PC-3 (cell line): ENCODE data around the gene ACP1. TPM values are rescaled to one million over a fixed set of nuclear protein-coding genes. Genes with fewer than 3 reads are reported as not detected.
A peak's percentile ranks its signal among the peaks of the same experiment; 100 is the strongest.

ENCODE experiments used
- ATAC-seq: fragments of 200-7000 bp; cut with Tn5 transposase; 2 replicates; pipeline ENCODE4 v1.9.1; 2020; ENCODE audit warnings: mild to moderate bottlenecking, moderate library complexity
- BruUV-seq: library from RNA; stranded (reverse); fragments of 400-500 nt; replicated peaks from 2 replicates; lab custom pipeline; 2021; lab: Mats Ljungman, UMichigan
- CTCF ChIA-PET: fragments of 300-600 bp; sonication (Branson Sonifier 250); formaldehyde crosslinking; loops from one replicate; lab custom pipeline; 2022; ENCODE audit warnings: antibody characterized with exemption; lab: Charles Lee
- POLR2A ChIA-PET: fragments of 300-600 bp; sonication (Branson Sonifier 250); formaldehyde crosslinking; loops from one replicate; lab custom pipeline; 2022; ENCODE audit warnings: antibody characterized with exemption; ENCODE audit not compliant: unreplicated experiment; lab: Charles Lee
- DNase-seq: peaks from one replicate; pipeline ENCODE4 v3.0.0-alpha.2; 2015
- H2AFZ ChIP-seq: fragments of 300-600 bp; sonication (generic); 2 replicates; pipeline ENCODE4 v1.6.0; 2016; ENCODE audit warnings: antibody characterized with exemption, low read length
- H3F3A ChIP-seq: fragments of 300-600 bp; sonication (generic); one replicate; pipeline ENCODE4 v1.6.0; 2017; ENCODE audit warnings: antibody characterized with exemption, low read length, control low read depth, mild to moderate bottlenecking; ENCODE audit not compliant: unreplicated experiment
- H3K27ac ChIP-seq: fragments of 300-600 bp; sonication (generic); 2 replicates; pipeline ENCODE4 v1.5.1; 2016; ENCODE audit warnings: mild to moderate bottlenecking, low read length
- H3K27me3 ChIP-seq: fragments of 300-600 bp; sonication (generic); 2 replicates; pipeline ENCODE4 v1.6.1; 2016; ENCODE audit warnings: low read length, mixed read lengths
- H3K36me3 ChIP-seq: fragments of 300-600 bp; sonication (generic); 2 replicates; pipeline ENCODE4 v1.6.1; 2016; ENCODE audit warnings: low read depth, mixed run types, low read length, mixed read lengths
- H3K4me1 ChIP-seq: fragments of 300-600 bp; sonication (generic); 2 replicates; pipeline ENCODE4 v1.5.1; 2016; ENCODE audit warnings: low read length; ENCODE audit not compliant: insufficient read depth
- H3K4me2 ChIP-seq: fragments of 300-600 bp; sonication (generic); 2 replicates; pipeline ENCODE4 v1.6.0; 2016; ENCODE audit warnings: low read length
- H3K4me3 ChIP-seq: fragments of 300-600 bp; sonication (generic); 2 replicates; pipeline ENCODE4 v1.5.1; 2016; ENCODE audit warnings: mild to moderate bottlenecking, low read length, mixed read lengths
- H3K79me2 ChIP-seq: fragments of 300-600 bp; sonication (generic); 2 replicates; pipeline ENCODE4 v1.6.1; 2017; ENCODE audit warnings: low read length, mixed read lengths
- H3K9ac ChIP-seq: fragments of 300-600 bp; sonication (generic); 2 replicates; pipeline ENCODE4 v1.6.0; 2016; ENCODE audit warnings: mild to moderate bottlenecking, low read length
- H3K9me2 ChIP-seq: fragments of 300-600 bp; sonication (generic); replicated peaks from 2 replicates; pipeline ENCODE4 v1.6.1; 2016; ENCODE audit warnings: mixed run types, low read length, mixed read lengths
- H3K9me3 ChIP-seq: fragments of 300-600 bp; sonication (generic); 2 replicates; pipeline ENCODE4 v1.6.1; 2016; ENCODE audit warnings: low read length, mixed read lengths
- H4K20me1 ChIP-seq: fragments of 300-600 bp; sonication (generic); 2 replicates; pipeline ENCODE4 v1.6.1; 2016; ENCODE audit warnings: low read length, mixed read lengths
- CTCF ChIP-seq: fragments of 300-600 bp; sonication (generic); conservative IDR thresholded peaks from 2 replicates; pipeline ENCODE4 v1.5.1; 2017; ENCODE audit warnings: antibody characterized with exemption, low read depth, mild to moderate bottlenecking, low read length
- EZH2 ChIP-seq: fragments of 300-600 bp; sonication (generic); IDR thresholded peaks from one replicate; pipeline ENCODE4 v1.6.1; 2017; ENCODE audit warnings: antibody characterized with exemption, mild to moderate bottlenecking, low read length; ENCODE audit not compliant: unreplicated experiment
- EZH2phosphoT487 ChIP-seq: fragments of 300-600 bp; sonication (generic); IDR thresholded peaks from 2 replicates; pipeline ENCODE4 v1.6.1; 2018; ENCODE audit warnings: mild to moderate bottlenecking, antibody characterized with exemption, low read length, borderline replicate concordance
- intact Hi-C: fragments of 100-400 bp; cut with micrococcal nuclease; formaldehyde crosslinking; loops from 2 replicates; pipeline ENCODE4 v1.9.0; 2023
- total RNA-seq: library from RNA; depleted of rRNA; stranded (reverse); fragments of >200 nt; gene quantifications from 2 replicates; pipeline ENCODE4 v1.2.3, GENCODE V29; 2014

ACP1 gene
- total RNA-seq, 1 experiment from 2014 or later: 149 TPM

GRCh38 chr2:316381-316780 lies 51.6 kb downstream of the ACP1 start:
- H4K20me1 ChIP-seq: no peaks in the 10 kb centered on the region
- CTCF ChIA-PET: no interaction called here

GRCh38 chr2:317501-318424 lies 53.0 kb downstream of the ACP1 start:
- no peaks in the 10 kb centered on the region for H3K9me3 ChIP-seq
- TF ChIP-seq EZH2: no peak
- BruUV-seq: no TSS peak
- H4K20me1 ChIP-seq: no peaks in the 10 kb centered on the region
- H2AFZ ChIP-seq: no peak overlapping the region
- no peak overlapping the region for H3K9ac ChIP-seq
- no peak overlapping the region for H3K27ac ChIP-seq
- H3K27me3 ChIP-seq: peaks cover 2% of the 10 kb centered on the region; the same call in 1 of the 2 replicates
- ATAC-seq: peak; percentile 56
- POLR2A ChIA-PET: interaction anchor here (0.6 kb wide), 1 partner anchor 168 kb away, joined by 3 read pairs; no protein-coding TSS in a partner anchor
- H3K36me3 ChIP-seq: no peaks in the 10 kb centered on the region
- H3K9me2 ChIP-seq: no peaks in the 10 kb centered on the region
- CTCF ChIA-PET: no interaction called here
- peak; percentile 66 for DNase-seq
- H3K79me2 ChIP-seq: no peaks in the 10 kb centered on the region
- intact Hi-C loops: no loop called here
- no peaks in the 10 kb centered on the region for H3F3A ChIP-seq
- H3K4me3 ChIP-seq: no peak overlapping the region
- H3K4me1 ChIP-seq: peaks cover 12% of the 10 kb centered on the region
- peak overlapping the region; percentile 41 for H3K4me2 ChIP-seq

More at GRCh38 chr2:316381-316780, 51.6 kb downstream of the ACP1 start:
- POLR2A ChIA-PET: no interaction called here
- DNase-seq (no peak), ATAC-seq (no peak)
- Histone ChIP-seq H3K4me2 (no peak overlapping the region), H3K9me2 (no peaks in the 10 kb centered on the region), H3K9me3 (no peaks in the 10 kb centered on the region), H3K9ac (no peak overlapping the region), H3K79me2 (no peaks in the 10 kb centered on the region), H3K36me3 (no peaks in the 10 kb centered on the region), H3F3A (no peaks in the 10 kb centered on the region), H3K27me3 (peaks cover 6% of the 10 kb centered on the region; the same call in 1 of the 2 replicates), H3K4me1 (peaks cover 12% of the 10 kb centered on the region), H2AFZ (no peak overlapping the region), H3K4me3 (no peak overlapping the region), H3K27ac (no peak overlapping the region)
- BruUV-seq: no TSS peak
- intact Hi-C loops: no loop called here
- no peak for TF ChIP-seq CTCF
- TF ChIP-seq EZH2: no peak
- no peak for TF ChIP-seq EZH2phosphoT487

- CTCF ChIA-PET: no interaction called here
Measured at GRCh38 chr2:319059-319600, 54.4 kb downstream of the ACP1 start.

More at GRCh38 chr2:319059-319600, 54.4 kb downstream of the ACP1 start:
- Histone ChIP-seq H3F3A (no peaks in the 10 kb centered on the region), H3K4me3 (no peak overlapping the region), H3K9ac (no peak overlapping the region), H3K4me1 (peaks cover 12% of the 10 kb centered on the region), H4K20me1 (no peaks in the 10 kb centered on the region), H3K9me3 (no peaks in the 10 kb centered on the region), H3K27me3 (peaks cover 6% of the 10 kb centered on the region; the same call in 1 of the 2 replicates), H2AFZ (no peak overlapping the region), H3K27ac (no peak overlapping the region), H3K4me2 (no peak overlapping the region), H3K36me3 (no peaks in the 10 kb centered on the region), H3K9me2 (no peaks in the 10 kb centered on the region), H3K79me2 (no peaks in the 10 kb centered on the region)
- BruUV-seq: no TSS peak
- POLR2A ChIA-PET: no interaction called here
- ATAC-seq (no peak), DNase-seq (no peak)
- TF ChIP-seq EZH2: no peak
- TF ChIP-seq EZH2phosphoT487: no peak
- TF ChIP-seq CTCF: no peak
- intact Hi-C loops: no loop called here
